GM12878 (cell line): ENCODE data around the gene SEC14L1. TPM values are rescaled to one million over a fixed set of nuclear protein-coding genes. Genes with fewer than 3 reads are reported as not detected.

Experiments
- ATAC-seq: fragments of 200-7000 bp; cut with Tn5 transposase; 3 replicates; pipeline ENCODE4 v1.9.1; 2020; ENCODE audit warnings: mild to moderate bottlenecking, moderate library complexity
- BruUV-seq: library from RNA; stranded (reverse); fragments of 400-500 nt; replicated peaks from 2 replicates; lab custom pipeline; 2021; lab: Mats Ljungman, UMichigan
- CTCF ChIA-PET: fragments of 300-600 bp; sonication (Branson Sonifier 250); formaldehyde crosslinking; extraction: SDS; loops from one replicate; lab custom pipeline; 2021; ENCODE audit warnings: inconsistent platforms; lab: Yijun Ruan, JAX
- POLR2A ChIA-PET: fragments of 350-600 bp; formaldehyde crosslinking; extraction: SDS; loops from one replicate; lab custom pipeline; 2021; ENCODE audit warnings: inconsistent platforms; lab: Charles Lee
- RAD21 ChIA-PET: fragments of 300-600 bp; sonication (Branson Sonifier 250); formaldehyde crosslinking; loops from one replicate; lab custom pipeline; 2023; ENCODE audit warnings: antibody characterized with exemption; ENCODE audit not compliant: unreplicated experiment; lab: Charles Lee
- SMC1A ChIA-PET: fragments of 300-600 bp; sonication (Branson Sonifier 250); formaldehyde crosslinking; loops from one replicate; lab custom pipeline; 2023; ENCODE audit not compliant: unreplicated experiment, uncharacterized antibody; lab: Charles Lee
- DNase-seq: peaks from one replicate; pipeline ENCODE4 v3.0.0-alpha.2; 2011; ENCODE audit warnings: low read depth, low spot score
- FAIRE-seq: peaks from 3 replicates; lab custom pipeline; 2011; peaks lifted over from hg19 to GRCh38; lab: Jason Lieb, UNC
- H2AFZ ChIP-seq: 2 replicates; pipeline ENCODE4 v1.6.0; 2011; ENCODE audit warnings: low read depth, low read length, control low read depth; ENCODE audit not compliant: control insufficient read depth
- H3K27ac ChIP-seq: 2 replicates; pipeline ENCODE4 v1.5.1; 2011; ENCODE audit warnings: control low read depth; ENCODE audit not compliant: control insufficient read depth, insufficient read depth
- H3K27me3 ChIP-seq, 2 experiments: replicated peaks in 1 of 2; 2 replicates each; pipeline versions ENCODE4 v1.6.0 to v1.6.1; 2011; ENCODE audit warnings: low read length in 1 of 2; ENCODE audit not compliant: control insufficient read depth in 2 of 2, insufficient read depth in 2 of 2
- H3K36me3 ChIP-seq, 2 experiments: 2 replicates each; pipeline ENCODE4 v1.5.1; 2011; ENCODE audit warnings: low read length in 1 of 2; ENCODE audit not compliant: control insufficient read depth in 2 of 2, insufficient read depth in 2 of 2
- H3K4me1 ChIP-seq: 2 replicates; pipeline ENCODE4 v1.6.1; 2011; ENCODE audit warnings: mild to moderate bottlenecking, low read length, moderate library complexity, mixed read lengths; ENCODE audit not compliant: control insufficient read depth, insufficient read depth
- H3K4me2 ChIP-seq: 2 replicates; pipeline ENCODE4 v1.6.0; 2011; ENCODE audit warnings: control low read depth; ENCODE audit not compliant: control insufficient read depth, insufficient read depth
- H3K4me3 ChIP-seq: fragments of 200-600 bp; sonication (generic); 2 replicates; pipeline ENCODE4 v1.5.1; 2016
- H3K79me2 ChIP-seq: 2 replicates; pipeline ENCODE4 v1.6.0; 2011; ENCODE audit warnings: low read length; ENCODE audit not compliant: control insufficient read depth, insufficient read depth
- H3K9ac ChIP-seq: 2 replicates; pipeline ENCODE4 v1.8.0; 2011; ENCODE audit warnings: low read length, control low read depth, mixed read lengths; ENCODE audit not compliant: control insufficient read depth, insufficient read depth
- H3K9me3 ChIP-seq: replicated peaks from 3 replicates; pipeline ENCODE4 v1.5.1; 2011; ENCODE audit warnings: mild to moderate bottlenecking, low read length; ENCODE audit not compliant: control insufficient read depth, insufficient read depth
- H4K20me1 ChIP-seq: 2 replicates; pipeline ENCODE4 v1.6.0; 2011; ENCODE audit not compliant: control insufficient read depth, insufficient read depth
- CTCF ChIP-seq, 3 experiments: IDR thresholded peaks in 2 of 3; conservative IDR thresholded peaks in 1 of 3; 2 replicates each; pipeline ENCODE4 v1.5.1; 2011; ENCODE audit warnings: low read depth in 3 of 3, low read length in 3 of 3, mild to moderate bottlenecking in 3 of 3, control low read depth in 2 of 3, moderate library complexity in 2 of 3, inconsistent platforms in 1 of 3, mixed read lengths in 1 of 3; ENCODE audit not compliant: control insufficient read depth in 2 of 3, insufficient read depth in 1 of 3; ENCODE audit errors: extremely low read depth in 1 of 3
- HCFC1 ChIP-seq: fragments of 150-350 bp; IDR thresholded peaks from 2 replicates; pipeline ENCODE4 v1.6.1; 2014; ENCODE audit warnings: low read length
- IKZF2 ChIP-seq, 2 experiments: fragments of 450-650 bp; IDR thresholded peaks; 2 replicates each; pipeline ENCODE4 v1.6.1; 2017; ENCODE audit warnings: mild to moderate bottlenecking in 2 of 2, moderate library complexity in 2 of 2
- POLR2AphosphoS5 ChIP-seq: IDR thresholded peaks from 2 replicates; pipeline ENCODE4 v1.6.1; 2011; ENCODE audit warnings: mild to moderate bottlenecking, low read length, inconsistent platforms
- SP1 ChIP-seq: IDR thresholded peaks from one replicate; pipeline ENCODE4 v1.6.1; 2011; ENCODE audit warnings: low read depth, low read length
- SUPT20H ChIP-seq: IDR thresholded peaks from 2 replicates; pipeline ENCODE4 v1.6.1; 2011; ENCODE audit warnings: low read depth, mild to moderate bottlenecking, low read length, moderate library complexity, borderline replicate concordance; ENCODE audit not compliant: control insufficient read depth
- YY1 ChIP-seq: IDR thresholded peaks from 2 replicates; pipeline ENCODE4 v1.6.1; 2011; ENCODE audit warnings: low read depth, mild to moderate bottlenecking, low read length
- ZNF24 ChIP-seq: fragments of 450-650 bp; IDR thresholded peaks from 2 replicates; pipeline ENCODE4 v1.6.1; 2017; ENCODE audit warnings: antibody characterized with exemption, mild to moderate bottlenecking
- ZNF274 ChIP-seq: IDR thresholded peaks from one replicate; pipeline ENCODE4 v1.8.0; 2011; ENCODE audit not compliant: insufficient read length, insufficient read depth
- WGBS: methylation state at CpG from one replicate; pipeline ENCODE4 v1.1.6; 2016; ENCODE audit warnings: low lambda C conversion rate; ENCODE audit not compliant: insufficient replicate concordance, insufficient coverage; ENCODE audit errors: missing lambda C conversion rate; 5-methylcytosine and 5-hydroxymethylcytosine counted together
- in situ Hi-C: fragments of 300-500 bp; cut with MboI; formaldehyde crosslinking; loops from 9 replicates; pipeline ENCODE4 v1.14.3; 2018; ENCODE audit warnings: mixed read lengths
- intact Hi-C: fragments of 100-400 bp; cut with micrococcal nuclease; formaldehyde crosslinking; loops from one replicate; pipeline ENCODE4 v1.14.2; 2022; ENCODE audit not compliant: unreplicated experiment
- polyA plus RNA-seq, 11 experiments: library from polyadenylated mRNA; depleted of rRNA in 4 of 11; unstranded in 6 of 11; stranded (reverse) in 5 of 11; fragments of >200 nt; fragmentation: Nextera tagmentation in 4 of 11; fragmentation: Illumina TruSeq in 1 of 11; extraction: Ambion mirVana in 4 of 11; extraction: Trizol in 1 of 11; gene quantifications; 1 replicate in 1 of 11; 2 replicates in 10 of 11; pipeline versions ENCODE4 v1.2.1 to v1.2.3, GENCODE V29; 2011 to 2016; ENCODE audit warnings: inconsistent platforms in 2 of 11, missing spikeins in 2 of 11, low read depth in 1 of 11
- total RNA-seq, 4 experiments: library from RNA; depleted of rRNA in 3 of 4; stranded (reverse); fragments of >200 nt in 3 of 4; fragmentation: Illumina TruSeq in 1 of 4; extraction: Trizol in 1 of 4; gene quantifications; 2 replicates each; pipeline versions ENCODE4 v1.2.1 to v1.2.3, GENCODE V29; 2013 to 2021
- TF ChIP-seq, protein P1 (sequence below): fragments of 450-650 bp; IDR thresholded peaks from 2 replicates; pipeline ENCODE4 v1.6.1; 2017; ENCODE audit warnings: mild to moderate bottlenecking, low read depth, inconsistent platforms; ENCODE audit not compliant: poor library complexity, severe bottlenecking

SEC14L1 gene
- total and polyA plus RNA-seq, 10 of the 15 experiments (the other 5 are each of a cell fraction or from before 2014, with no cell fraction given), result 6.3 to 66.1 (median 33.5) TPM

DNA sequence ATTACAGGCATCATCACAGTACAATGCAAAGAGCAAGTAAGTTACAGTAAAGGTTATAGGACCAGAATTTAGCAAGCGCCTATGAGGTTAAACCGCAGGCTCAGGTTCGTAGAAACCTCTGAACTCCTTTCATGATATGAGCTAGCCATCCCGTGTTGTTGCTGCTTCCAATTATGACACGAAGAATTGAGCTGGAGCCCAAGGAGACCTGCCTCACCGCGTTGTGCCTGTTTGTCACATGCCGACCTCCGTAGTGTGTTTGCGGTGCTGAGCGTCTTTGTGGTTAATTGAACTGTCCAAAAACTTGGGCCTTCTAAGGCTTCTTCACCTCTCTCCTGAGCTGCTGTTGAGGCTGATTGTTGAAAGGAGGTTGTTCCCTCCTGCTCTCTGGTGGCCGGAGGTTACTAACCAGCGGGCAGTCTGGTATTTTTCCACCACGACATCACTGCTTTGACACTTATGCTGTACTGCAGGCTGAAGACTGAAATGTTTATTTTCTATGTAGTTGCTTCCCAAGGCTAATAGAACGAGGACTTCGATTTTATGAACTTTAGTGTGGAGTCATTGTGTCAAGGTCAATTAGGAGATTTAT is 67.5 kb downstream of the SEC14L1 start:
- DNase-seq (no peak), ATAC-seq (no peak), FAIRE-seq (no peak)
- Histone ChIP-seq H3K36me3 (peaks cover 38 to 69% of the 10 kb centered on the region in 2 experiments), H3K4me1 (peaks cover 55% of the 10 kb centered on the region), H3K4me3 (no peak overlapping the region), H3K9me3 (no peaks in the 10 kb centered on the region), H3K9ac (no peak overlapping the region), H3K27ac (no peak overlapping the region), H3K4me2 (no peak overlapping the region), H4K20me1 (no peaks in the 10 kb centered on the region), H3K27me3 (no peaks in the 10 kb centered on the region), H2AFZ (no peak overlapping the region), H3K79me2 (peaks cover 3% of the 10 kb centered on the region; the same call in 1 of the 2 replicates)
- TF ChIP-seq HCFC1 (no peak), CTCF (IDR thresholded peaks at IDR 0.05 in 2 of 3, conservative IDR thresholded peaks at IDR 0.05 in 1 of 3; ENCODE audit: control insufficient read depth in 2 of 3, extremely low read depth in 1 of 3, insufficient read depth in 1 of 3, low read depth in 3 of 3, low read length in 3 of 3) (no peak), ZNF274 (no peak), SUPT20H (no peak), IKZF2 (IDR thresholded peaks at IDR 0.05) (no peak), YY1 (no peak), SP1 (no peak), ZNF24 (no peak), POLR2AphosphoS5 (no peak)
- TF ChIP-seq, protein P1, sequence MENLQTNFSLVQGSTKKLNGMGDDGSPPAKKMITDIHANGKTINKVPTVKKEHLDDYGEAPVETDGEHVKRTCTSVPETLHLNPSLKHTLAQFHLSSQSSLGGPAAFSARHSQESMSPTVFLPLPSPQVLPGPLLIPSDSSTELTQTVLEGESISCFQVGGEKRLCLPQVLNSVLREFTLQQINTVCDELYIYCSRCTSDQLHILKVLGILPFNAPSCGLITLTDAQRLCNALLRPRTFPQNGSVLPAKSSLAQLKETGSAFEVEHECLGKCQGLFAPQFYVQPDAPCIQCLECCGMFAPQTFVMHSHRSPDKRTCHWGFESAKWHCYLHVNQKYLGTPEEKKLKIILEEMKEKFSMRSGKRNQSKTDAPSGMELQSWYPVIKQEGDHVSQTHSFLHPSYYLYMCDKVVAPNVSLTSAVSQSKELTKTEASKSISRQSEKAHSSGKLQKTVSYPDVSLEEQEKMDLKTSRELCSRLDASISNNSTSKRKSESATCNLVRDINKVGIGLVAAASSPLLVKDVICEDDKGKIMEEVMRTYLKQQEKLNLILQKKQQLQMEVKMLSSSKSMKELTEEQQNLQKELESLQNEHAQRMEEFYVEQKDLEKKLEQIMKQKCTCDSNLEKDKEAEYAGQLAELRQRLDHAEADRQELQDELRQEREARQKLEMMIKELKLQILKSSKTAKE, result no peak
- 97% methylated on average over 16 of the region's 16 CpGs for WGBS
- ChIA-PET POLR2A (no interaction called here), CTCF (interaction anchor here (0.6 to 1.6 kb wide), 4 partner anchors 19 to 115 kb away, joined by 3 read pairs; no protein-coding TSS in a partner anchor), SMC1A (interaction anchor here (1.2 to 1.7 kb wide), 4 partner anchors 12 to 62 kb away, joined by 4 to 5 read pairs (median 5); no protein-coding TSS in a partner anchor), RAD21 (interaction anchor here (0.8 to 1.2 kb wide), 3 partner anchors 19 to 98 kb away, joined by 3 read pairs; no protein-coding TSS in a partner anchor)
- no TSS peak for BruUV-seq
- in situ Hi-C loops (no loop called here), intact Hi-C loops (no loop called here)
